Activated T-cell treated with anti-CD3 and anti-CD28 coated beads, Interleukin-2, amount 50 U/mL, for 1 hour (primary cell): Measurements from ENCODE around the gene UBE2D2.
A peak's percentile ranks its signal among the peaks of the same experiment; 100 is the strongest.
"Not testable (repeated sequence)": the region's sequence is repeated elsewhere in the genome, so short reads cannot be mapped to it uniquely, and the experiment has no call there.

Experiments
- DNase-seq: peaks from one replicate; pipeline ENCODE4 v3.0.0-alpha.2; 2020

Gene UBE2D2

DNA sequence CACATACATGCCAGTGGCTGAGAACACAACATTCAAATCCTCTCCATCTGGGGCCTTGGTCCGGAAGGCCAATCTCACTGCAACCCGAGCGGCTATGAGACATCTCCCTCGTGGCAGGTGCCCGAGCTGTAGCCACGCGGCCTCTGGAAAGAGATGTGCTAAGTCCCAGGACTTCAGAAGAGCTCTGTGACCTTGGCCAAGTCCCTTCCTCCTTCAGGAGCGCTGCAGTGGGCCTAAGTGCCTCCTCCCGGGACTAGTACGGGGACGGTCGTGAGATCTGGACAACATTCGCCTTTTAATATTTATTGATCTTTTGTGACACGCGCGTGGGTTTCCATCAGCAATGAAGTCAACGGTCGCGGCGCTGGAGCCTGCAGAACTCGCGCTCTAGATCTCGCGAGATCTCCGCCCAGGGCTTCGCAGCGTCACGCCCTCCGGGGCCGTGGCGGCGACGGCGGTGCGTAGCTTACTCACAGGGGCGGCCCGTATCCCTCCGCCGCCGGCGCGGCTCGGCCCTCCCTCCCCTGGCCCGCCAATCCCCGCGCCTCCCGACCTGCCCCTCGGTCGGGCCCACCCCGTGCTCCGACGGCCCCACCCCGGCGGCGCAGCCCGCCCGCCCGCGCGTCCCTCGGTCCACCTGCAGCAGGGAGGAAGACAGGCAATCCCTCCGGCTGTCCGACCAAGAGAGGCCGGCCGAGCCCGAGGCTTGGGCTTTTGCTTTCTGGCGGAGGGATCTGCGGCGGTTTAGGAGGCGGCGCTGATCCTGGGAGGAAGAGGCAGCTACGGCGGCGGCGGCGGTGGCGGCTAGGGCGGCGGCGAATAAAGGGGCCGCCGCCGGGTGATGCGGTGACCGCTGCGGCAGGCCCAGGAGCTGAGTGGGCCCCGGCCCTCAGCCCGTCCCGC, at the start of gene UBE2D2:
TSS of gene UBE2D2 (plus strand) at position 588 of the 903 bp plus-strand sequence. CDS start 453 bp downstream, outside the sequence.
- peak; percentile 97 for DNase-seq

DNA sequence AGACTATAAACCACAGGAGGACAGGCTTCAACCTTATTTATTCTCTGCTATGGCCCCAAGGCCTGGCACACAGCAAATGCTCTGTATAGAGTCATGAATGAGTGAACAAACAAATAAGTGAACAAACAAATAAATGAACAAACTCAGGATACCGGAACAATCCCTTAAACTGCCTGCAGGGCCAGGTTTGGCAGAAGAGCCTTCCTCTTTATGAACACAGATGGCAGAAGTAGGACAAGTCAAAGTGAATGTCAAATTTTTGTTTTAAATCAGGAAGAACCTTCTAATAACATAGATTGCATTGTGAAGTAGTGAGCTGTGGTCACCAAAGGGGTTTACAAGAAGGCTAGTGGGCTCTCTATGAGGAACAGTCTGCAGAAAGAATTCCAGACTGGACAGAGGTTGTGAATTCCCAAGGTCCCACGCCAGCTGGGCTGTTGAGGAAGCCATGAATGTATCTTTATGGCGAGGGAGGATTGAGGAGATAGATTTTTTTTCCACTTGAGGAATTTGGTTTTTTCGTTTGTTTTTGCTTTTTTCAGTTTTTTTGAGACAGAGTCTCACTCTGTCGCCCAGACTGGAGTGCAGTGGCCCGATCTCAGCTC, 48.3 kb upstream of the UBE2D2 start:
- DNase-seq = no peak

DNA sequence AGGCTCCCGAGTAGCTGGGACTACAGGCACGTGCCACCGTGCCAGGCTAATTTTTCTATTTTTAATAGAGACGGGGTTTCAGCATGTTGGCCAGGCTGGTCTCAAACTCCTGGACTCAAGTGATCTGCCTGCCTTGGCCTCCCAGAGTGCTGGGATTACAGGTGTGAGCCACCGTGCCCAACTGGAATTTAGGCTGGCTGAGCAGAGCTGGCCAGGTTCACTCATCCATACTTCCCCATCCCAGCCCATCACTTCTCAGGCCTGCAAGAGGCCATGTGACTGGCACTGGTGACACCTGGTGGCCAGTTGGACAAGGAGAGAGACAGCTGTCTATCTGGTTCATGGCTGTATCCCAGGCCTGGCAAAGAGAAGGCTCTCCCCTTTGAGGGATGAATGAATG, 47.7 kb upstream of the UBE2D2 start:
- DNase-seq = peak; percentile 80

DNA sequence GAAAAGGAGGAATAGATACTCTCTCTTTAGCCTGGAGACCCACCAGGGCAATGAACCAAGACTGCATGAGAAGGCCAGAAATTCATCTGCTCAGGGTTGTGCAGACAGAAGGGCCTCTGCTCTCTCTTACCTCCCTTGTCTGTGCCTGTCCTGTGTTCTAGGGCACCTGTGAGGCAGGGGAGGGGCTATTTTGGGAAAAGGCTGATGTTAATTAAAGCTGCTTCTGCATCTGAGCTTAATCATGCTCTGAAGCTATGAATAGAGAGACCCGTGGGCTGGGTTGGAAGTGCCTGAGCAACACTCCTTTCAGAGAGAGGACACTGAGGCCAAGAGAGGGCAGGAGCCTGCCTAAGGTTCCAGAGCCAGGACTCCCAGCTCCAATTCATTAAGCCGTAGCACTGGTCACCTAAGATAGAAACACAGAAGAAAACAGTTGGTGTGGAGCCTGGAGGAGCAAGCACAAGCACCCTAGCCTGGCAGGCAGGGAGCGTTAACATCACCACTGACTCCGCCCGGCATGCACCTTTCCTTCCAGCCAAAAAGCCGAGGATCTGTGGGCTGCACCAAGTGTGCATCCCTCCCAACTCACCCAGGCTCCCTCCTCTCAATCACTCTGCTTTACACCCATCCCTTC, 47.2 kb upstream of the UBE2D2 start:
- no peak for DNase-seq

DNA sequence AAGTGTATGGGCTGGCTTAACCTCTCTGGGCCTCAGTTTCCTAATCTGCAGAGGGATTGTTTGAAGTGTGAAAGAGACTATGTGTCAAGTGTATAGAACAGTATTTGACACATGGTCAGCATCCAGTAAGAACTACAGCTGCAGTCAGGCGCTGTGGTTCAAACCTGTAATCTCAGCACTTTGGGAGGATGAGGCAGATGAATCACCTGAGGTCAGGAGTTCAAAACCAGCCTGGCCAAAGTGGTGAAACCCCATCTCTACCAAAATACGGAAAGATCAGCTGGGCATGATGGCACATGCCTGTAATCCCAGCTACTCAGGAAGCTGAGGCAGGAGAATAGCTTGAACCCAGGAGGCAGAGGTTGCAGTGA, 46.7 kb upstream of the UBE2D2 start:
- DNase-seq = no peak

DNA sequence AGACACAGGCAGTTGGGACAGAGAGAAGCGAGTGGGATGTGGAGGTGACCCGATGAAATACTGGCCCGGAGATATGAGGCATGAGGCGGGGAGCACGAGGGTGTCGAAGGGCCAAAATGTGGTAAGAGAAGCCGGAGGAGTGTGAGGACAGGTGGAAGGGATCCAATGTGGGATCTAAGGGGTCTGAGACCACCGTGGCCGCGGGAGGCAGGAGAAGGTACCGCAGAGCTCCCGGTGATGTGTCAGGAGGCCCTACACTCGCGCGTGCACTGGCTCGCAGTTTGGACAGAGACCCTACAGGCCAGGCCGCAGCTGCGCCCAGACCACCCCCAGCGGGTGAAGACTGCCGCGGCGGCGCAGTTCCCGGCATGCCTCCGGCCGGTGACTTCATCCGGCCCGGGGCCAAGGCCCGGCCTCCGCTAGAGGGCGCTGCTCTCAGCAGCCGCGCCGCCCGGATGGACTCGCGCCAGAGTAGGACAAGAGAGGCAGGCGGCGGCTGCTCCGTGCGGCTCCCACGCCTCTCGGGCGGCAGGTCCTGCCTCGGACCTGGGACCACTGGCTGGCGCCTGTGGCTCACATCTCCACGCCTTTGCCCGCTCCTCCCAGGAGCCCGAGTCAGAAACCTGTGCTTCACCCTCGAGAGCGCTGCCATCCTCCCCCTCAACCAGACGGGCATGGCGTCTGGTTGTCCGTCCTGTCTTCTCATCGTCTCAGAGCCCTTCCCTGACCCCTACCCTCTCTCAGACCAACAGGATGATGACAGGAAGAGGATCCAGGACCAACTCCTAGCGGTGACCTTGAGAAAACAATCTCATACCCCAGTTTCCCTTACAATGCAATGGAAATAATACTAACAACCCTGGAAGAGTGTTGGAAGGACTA, 43.2 kb upstream of the UBE2D2 start:
- DNase-seq = peak; percentile 93

DNA sequence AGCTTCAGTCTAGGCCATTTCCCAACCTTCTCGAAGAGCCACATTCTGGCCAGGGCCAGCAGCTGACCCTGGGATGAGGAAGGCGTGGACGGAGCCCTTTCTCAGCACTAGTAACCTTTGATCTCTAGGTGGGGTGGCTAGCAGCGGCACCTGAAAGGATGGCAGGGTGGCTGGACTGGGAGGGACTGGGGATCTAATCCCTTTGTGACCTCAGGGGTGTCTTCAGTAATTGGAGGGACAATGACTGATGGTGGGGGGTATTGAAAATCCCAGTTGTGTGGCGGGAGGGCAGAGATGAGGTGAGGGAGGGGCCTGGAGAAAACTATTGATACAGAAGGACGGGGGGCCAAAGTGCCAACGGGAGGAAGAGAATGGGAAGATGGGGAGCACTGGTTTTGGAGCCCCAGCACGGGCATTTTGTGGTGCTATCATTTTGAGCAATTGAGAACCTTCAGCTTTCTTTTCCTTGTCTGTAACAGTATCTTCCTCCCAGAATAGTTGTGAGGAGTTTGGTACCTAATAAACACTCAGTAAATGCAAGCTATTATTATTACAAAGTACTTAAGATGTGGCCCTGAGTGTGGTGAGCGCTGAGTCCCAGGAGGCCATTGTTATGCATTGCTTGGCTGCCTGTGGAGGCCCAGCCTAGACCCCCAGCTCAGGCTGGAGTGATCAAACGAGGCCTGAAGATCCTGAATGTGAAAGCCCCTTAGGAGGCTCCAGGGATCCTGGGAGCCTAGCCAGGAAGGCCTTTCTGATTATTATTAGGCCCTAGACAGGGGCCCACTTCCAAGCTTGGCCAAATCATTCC, 37.3 kb upstream of the UBE2D2 start:
- no peak for DNase-seq

DNA sequence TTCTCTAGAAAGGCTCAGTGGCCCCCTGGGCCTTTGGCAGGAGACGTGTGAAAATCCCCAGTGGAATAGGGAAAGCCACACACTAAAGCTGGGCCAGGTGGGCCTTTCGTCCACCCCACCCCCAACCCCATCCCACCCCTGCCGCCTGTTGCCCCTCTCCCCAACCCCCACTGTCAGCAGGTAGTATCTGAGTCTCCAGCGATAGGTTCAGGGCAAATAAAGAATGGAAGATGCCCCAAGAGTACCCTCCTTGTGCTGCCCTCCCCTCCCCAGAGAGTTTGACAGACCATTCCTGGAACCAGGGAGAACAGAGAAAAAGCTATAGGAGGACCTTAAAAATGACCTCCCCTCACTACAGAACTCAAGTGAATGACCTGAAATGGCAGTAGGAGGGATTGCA, 36.7 kb upstream of the UBE2D2 start:
- no peak for DNase-seq

DNA sequence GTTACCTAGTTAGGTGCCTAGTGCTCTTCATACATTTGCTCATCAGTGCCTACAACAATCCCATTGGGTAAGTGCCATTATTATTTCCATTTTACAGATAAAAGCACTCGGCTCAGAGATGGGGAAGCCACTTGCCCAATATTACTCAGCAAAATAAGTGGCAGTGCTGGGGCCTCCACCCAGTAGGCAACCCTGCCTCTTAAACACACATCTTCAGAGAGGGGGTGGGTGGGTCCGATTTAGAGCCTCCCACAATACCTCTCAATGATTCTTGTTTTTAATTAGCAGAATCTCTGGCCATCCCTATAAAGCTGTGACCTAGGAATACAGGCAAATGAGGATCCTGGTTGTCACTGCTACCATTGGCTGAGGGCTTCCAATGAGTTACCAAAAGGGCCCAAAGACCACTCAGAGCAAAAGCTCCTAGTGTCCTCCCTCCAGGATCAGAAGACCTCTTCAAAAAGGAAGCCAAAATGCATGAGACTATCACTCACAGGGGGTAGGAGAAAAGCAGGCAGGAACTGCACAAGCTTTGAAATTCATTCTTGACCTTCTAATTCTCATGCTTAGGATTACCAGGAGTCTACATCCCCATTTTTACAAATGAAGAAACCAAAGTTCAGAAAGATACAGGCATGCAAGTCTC, 36.1 kb upstream of the UBE2D2 start:
- DNase-seq = no peak

DNA sequence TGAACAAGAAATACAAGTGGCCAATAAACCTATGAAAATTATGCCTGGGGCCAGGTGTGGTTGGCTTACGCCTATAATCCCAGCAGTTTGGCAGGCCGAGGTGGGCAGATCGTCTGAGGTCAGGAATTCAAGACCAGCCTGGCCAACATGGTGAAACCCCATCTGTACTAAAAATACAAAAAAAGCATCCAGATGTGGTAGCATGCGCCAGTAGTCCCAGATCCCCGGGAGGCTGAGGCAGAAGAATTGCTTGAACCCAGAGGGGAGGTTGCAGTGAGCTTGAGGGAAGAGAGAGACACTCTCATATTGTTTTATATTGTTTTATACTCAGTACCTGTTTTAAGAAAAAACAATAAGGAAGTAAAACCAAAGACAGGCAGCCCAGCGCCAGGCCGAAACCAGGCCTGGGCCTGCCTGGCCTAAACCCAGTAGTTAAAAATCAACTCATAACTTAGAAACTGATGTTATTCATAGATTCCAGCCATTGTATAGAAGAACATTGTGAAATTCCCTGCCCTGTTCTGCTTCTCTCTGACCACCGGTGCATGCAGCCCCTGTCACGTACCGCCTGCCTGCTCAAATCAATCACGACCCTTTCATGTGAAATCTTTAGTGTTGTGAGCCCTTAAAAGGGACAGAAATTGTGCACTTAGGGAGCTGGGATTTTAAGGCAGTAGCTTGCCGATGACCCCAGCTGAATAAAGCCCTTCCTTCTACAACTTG, 35.4 kb upstream of the UBE2D2 start:
- DNase-seq = not testable (repeated sequence)

DNA sequence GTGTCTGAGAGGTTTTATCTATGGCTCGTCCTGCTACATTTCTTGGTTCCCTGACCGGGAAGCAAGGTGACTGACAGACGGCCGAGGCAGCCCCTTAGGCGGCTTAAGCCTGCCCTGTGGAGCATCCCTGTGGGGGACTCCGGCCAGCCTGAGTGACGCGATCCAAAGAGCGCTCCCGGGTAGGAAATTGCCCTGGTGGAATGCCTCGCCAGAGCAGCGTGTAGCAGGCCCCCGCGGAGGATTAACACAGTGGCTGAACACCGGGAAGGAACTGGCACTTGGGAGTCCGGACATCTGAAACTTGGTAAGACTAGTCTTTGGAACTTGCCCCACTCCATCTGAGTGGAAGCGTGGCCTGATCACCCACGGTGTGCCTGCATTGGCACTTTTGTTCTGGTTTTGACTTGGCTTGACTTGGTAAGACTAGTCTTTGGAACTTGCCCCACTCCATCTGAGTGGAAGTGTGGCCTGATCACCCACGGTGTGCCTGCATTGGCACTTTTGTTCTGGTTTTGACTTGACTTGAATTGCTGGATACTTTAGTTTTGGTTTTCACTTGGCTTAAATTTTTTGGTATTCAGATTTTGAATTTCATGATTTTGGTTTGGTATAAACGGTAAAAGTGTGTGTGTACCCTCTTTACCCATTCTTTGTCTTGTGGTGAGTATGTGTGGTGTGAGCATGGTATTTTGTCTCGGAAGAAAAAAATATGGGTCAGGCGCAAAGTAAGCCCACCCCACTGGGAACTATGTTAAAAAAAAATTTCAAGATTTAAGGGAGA, 34.6 kb upstream of the UBE2D2 start:
- not testable (repeated sequence) for DNase-seq

DNA sequence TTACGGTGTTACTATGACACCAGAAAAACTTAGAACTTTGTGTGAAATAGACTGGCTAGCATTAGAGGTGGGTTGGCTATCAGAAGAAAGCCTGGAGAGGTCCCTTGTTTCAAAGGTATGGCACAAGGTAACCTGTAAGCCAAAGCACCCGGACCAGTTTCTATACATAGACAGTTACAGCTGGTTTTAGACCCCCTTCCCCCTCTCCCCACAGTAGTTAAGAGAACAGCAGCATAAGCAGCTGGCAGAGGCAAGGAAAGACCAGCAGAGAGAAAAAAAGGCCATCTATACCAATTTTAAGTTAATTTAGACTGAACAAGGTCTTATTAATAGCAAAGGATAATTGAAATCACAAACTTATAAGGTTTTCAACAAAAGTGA, 34.1 kb upstream of the UBE2D2 start:
- DNase-seq = not testable (repeated sequence)

DNA sequence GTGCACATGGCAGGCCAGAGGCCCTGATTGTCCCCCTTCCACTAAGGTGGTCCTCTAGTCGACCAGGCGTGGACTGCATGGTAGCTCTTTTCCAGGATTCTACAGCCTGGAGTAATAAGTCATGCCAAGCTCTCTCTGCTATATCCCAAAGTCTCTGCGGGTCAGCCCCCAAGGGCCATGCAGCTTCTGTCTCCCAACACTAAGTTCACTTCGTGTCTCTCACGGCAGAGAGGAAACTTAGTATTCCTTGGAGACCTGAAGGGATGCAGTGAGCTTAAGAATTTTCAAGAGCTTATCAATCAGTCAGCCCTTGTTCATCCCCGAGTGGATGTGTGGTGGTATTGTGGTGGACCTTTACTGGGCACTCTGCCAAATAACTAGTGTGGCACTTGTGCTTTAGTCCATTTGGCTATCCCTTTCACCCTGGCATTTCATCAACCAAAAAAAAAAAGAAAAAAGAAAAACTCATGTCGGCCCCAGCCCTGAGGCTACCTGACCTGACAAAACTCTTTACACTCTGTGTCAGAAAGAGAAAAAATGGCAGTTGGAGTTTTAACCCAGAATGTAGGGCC, 33.2 kb upstream of the UBE2D2 start:
- not testable (repeated sequence) for DNase-seq

DNA sequence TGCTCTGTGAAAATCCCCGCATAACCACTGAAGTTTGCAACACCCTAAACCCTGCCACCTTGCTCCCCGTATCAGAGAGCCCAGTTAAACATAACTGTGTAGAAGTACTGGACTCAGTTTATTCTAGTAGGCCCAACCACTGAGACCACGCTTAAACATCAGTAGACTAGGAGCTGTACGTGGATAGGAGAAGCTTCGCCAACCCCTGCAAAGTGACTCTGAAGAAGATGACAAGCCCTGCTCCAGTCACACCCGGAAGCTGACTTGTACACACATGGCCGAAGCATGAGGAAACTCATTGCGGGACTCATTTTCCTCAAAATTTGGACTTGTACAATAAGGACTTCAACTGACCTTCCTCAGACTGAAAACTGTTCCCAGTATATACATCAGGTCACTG, 32.4 kb upstream of the UBE2D2 start:
- not testable (repeated sequence) for DNase-seq

DNA sequence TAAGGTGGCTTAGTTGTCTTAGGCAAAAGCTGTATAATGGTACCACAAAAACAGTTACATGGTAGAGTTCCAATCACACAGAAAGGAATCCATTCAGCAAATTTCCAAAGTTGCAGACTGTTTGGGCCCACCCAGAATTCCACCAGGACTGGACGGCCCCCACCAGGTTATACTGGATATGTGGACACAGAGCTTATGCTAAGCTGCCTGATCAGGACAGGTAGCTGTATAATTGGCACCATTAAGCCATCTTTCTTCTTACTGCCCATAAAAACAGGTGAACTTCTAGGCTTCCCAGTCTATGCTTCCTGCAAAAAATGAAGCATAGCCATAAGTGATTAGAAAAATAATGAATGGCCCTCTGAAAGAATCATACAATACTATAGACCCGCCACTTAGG, 31.1 kb upstream of the UBE2D2 start:
- DNase-seq = not testable (repeated sequence)

DNA sequence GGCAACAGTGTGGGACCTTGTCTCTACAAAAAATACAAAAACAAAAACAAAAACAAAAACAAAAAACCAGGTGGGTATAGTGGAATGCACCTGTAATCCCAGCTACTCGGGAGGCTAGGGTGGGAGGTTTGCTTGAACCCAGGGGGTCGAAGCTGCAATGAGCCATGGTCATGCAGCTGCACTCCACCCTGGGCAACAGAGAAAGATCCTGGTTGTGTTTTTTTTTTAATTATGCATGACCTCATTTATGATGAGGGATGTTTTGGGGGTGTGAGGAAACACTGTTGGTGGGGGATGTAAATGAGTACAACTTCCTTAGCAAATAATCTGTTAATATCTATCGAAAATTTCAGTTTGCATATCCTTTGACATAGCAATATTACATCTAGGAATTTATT, 29.4 kb upstream of the UBE2D2 start:
- no peak for DNase-seq

DNA sequence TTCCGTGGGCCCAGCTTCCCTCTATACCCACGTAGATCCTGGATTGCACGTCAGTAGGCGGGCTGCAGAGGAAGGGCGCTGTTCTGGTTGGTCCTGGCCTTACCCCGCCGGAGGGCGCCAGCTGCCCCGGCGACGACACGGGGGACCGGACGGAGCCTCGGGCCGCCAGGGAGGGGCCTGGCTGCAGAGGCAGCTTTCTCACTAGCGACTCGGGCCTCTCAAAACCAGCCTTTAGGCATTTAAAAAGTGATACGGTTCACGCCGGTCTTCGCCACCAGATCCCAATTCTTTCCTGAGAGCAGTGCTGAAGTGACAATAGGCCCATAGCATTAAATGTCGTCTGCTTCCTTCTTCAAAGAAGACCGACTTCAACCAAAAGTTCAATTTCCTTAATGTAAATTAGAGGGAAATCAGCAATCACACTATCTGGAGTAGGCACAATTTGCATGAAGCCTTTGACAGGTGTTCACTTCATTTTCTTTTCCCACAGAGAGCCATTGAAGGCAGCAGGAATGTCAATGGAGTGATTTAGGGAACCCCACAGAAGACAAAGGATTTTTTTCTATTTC, 17.6 kb upstream of the UBE2D2 start:
- DNase-seq = peak; percentile 58

DNA sequence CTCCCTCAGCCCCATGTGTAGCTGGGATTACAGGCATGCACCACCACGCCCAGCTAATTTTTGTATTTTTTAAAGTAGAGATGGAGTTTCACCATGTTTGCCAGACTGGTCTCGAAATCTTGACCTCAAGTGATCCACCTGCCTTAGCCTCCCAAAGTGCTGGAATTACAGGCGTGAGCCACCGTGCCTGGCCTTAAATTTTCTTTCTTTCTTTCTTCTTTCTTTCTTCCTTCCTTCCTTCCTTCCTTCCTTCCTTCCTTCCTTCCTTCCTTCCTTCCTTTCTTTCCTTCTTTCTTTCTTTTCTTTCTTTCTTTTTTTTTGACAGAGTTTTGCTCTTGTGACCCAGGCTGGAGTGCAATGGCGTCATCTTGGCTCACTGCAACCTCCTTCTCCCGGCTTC, 14.5 kb upstream of the UBE2D2 start:
- not testable (repeated sequence) for DNase-seq
